Astrocyte of the cerebellum (primary cell): ENCODE measurements around the gene GFY.
"Not testable (repeated sequence)": the region's sequence is repeated elsewhere in the genome, so short reads cannot be mapped to it uniquely, and the experiment has no call there.

ENCODE experiments used
- DNase-seq: peaks from one replicate; pipeline ENCODE4 v3.0.0-alpha.2; 2011; ENCODE audit warnings: low read depth
- H3K4me3 ChIP-seq: 2 replicates; pipeline ENCODE4 v1.5.1; 2011; ENCODE audit warnings: mild to moderate bottlenecking, low read depth, low read length, moderate library complexity
- in situ Hi-C: cut with HindIII; loops from 2 replicates; pipeline ENCODE4 v1.10.0; 2017; ENCODE audit warnings: low sequenced_read_pairs
- TF ChIP-seq, protein P1 (sequence below): IDR thresholded peaks from 2 replicates; pipeline ENCODE4 v1.5.1; 2012; ENCODE audit warnings: low read length, low read depth, moderate library complexity, mild to moderate bottlenecking; ENCODE audit errors: missing control alignments

GFY gene

DNA sequence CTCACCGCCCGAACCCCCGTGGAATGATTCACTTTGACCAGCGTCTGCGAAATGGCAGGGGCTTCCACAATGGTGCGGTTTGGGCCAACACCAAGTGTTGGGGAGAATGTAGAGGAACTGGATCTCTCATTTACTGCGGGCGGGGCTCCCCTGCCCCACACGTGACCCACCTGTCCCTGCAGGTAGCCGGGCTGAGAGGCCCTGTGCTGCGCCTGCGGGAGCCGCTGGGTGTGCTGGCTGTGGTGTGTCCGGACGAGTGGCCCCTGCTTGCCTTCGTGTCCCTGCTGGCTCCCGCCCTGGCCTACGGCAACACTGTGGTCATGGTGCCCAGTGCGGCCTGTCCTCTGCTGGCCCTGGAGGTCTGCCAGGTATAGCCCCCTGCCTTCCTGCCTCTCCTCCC is 43.0 kb downstream of the GFY start:
- no peak overlapping the region for H3K4me3 ChIP-seq
- in situ Hi-C loops: no loop called here
- no peak for DNase-seq
- TF ChIP-seq, protein P1, sequence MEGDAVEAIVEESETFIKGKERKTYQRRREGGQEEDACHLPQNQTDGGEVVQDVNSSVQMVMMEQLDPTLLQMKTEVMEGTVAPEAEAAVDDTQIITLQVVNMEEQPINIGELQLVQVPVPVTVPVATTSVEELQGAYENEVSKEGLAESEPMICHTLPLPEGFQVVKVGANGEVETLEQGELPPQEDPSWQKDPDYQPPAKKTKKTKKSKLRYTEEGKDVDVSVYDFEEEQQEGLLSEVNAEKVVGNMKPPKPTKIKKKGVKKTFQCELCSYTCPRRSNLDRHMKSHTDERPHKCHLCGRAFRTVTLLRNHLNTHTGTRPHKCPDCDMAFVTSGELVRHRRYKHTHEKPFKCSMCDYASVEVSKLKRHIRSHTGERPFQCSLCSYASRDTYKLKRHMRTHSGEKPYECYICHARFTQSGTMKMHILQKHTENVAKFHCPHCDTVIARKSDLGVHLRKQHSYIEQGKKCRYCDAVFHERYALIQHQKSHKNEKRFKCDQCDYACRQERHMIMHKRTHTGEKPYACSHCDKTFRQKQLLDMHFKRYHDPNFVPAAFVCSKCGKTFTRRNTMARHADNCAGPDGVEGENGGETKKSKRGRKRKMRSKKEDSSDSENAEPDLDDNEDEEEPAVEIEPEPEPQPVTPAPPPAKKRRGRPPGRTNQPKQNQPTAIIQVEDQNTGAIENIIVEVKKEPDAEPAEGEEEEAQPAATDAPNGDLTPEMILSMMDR: no peak

DNA sequence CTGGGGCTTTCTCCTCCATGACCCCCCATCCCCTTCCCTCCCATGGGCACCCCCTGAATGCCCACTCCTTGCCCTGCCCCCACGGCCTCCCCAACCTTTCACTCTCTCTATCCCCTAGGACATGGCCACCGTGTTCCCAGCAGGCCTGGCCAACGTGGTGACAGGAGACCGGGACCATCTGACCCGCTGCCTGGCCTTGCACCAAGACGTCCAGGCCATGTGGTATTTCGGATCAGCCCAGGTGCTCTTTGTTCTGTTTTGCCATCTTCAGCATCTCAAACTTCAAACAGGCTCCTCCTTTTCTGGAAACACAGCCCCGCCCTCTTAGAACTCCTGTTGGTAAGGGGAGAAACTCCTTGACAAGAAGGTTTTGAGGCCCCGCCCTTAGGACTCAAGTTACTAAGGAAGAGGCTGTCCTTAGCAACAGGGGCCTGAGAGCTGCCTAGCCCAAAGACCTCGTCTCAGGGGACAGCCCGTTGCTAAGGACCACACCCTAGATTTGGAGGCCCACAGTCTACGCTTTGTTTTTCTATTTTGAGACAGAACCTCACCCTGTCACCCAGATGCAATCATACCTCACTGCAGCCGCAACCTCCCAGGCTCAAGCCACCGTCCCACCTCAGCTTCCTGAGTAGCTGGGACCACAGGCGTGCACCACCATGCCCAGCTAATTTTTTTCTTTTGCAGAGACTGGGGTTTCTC is 43.7 kb downstream of the GFY start:
- in situ Hi-C loops: no loop called here

DNA sequence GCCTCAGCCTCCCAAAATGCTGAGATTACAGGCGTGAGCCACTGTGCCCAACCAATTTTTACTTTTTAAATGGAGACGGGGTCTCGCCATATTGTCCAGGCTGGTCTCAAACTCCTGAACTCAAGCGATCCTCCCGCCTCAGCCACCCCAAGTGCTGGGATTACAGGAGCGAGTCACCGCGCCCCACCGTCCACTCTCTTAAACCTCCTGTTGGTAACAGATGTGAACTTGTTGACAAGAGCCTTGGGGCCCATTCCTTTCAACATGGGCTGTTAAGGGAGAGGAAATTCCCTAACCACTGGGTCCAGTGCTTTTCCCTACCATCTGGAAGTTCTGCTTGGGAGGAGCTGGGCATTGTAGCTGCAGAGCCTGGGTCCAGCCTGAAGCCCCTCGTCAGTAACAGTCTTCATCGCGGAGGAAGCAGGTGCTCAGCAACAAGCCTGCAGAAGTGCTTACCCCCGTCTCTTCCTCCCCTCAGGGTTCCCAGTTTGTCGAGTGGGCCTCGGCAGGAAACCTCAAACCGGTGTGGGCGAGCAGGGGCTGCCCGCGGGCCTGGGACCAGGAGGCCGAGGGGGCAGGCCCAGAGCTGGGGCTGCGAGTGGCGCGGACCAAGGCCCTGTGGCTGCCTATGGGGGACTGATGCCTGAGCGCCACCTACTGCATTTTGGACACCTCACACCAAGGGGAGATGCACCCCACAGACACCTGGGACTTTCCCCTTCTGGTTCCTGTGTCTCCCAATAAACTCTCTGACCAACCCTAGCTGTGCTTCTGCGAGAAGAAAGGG is 44.8 kb downstream of the GFY start:
- TF ChIP-seq, protein P1: peak; percentile 2
- in situ Hi-C loops: no loop called here
- DNase-seq: no peak
- H3K4me3 ChIP-seq: no peak overlapping the region

More for the DNA sequence above, 43.7 kb downstream of the GFY start:
- DNase-seq: no peak
- TF ChIP-seq, protein P1: no peak
- H3K4me3 ChIP-seq: no peak overlapping the region

DNA sequence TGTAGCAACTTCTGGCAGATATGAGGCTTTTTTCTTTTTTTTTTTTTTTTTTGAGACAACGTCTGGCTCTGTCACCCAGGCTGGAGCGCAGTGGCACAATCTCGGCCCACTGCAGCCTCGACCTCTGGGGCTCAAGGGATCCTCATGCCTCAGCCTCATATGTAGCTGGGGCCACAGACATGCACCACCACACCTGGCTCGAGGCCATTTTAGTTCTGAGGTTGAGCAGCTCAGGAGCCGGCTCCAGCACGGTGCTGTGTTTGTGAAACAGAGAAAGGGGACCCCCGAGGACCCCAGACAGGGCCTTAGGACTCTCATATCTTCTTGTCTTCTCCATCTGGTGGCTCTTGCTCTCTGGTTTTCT is 45.4 kb downstream of the GFY start:
- in situ Hi-C loops: no loop called here
- no peak for DNase-seq
- no peak overlapping the region for H3K4me3 ChIP-seq
- TF ChIP-seq, protein P1: no peak

DNA sequence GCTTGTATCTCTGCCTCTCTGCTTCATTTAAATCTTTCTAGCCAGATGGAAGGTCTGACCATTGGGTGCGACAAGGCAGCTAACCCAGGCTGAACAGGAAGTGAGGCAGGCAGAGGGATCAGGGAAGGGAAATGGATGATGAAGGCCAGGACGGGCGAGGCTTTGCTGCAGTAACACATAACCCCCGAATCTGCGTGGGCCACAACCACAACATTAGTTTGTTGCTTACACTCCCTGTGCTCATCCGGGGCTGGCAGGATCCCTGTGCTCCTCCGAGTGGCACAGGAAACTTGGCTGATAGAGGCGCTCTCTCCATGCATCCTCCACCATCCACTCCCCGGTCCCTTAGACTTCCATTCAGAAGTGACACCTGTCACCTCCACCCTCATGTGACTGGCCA is 47.7 kb downstream of the GFY start:
- H3K4me3 ChIP-seq: no peak overlapping the region
- TF ChIP-seq, protein P1: no peak
- no peak for DNase-seq
- in situ Hi-C loops: no loop called here

DNA sequence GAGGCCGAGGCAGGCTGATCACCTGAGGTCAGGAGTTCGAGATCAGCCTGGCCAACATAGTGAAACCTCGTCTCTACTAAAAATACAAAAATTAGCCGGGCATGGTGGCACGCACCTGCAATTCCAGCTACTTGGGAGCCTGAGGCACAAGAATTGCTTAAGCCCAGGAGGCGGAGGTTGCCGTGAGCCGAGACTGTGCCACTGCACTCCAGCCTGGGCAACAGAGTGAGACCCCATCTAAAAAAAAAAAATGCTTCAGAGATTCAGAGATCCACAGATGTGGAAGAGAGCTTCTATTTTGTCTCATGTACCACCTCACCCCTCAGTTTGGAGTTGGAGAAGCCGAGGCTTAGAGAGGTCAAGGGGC is 48.3 kb downstream of the GFY start:
- DNase-seq, in situ Hi-C loops: not testable (repeated sequence)
- H3K4me3 ChIP-seq: peak overlapping the region; percentile 56

DNA sequence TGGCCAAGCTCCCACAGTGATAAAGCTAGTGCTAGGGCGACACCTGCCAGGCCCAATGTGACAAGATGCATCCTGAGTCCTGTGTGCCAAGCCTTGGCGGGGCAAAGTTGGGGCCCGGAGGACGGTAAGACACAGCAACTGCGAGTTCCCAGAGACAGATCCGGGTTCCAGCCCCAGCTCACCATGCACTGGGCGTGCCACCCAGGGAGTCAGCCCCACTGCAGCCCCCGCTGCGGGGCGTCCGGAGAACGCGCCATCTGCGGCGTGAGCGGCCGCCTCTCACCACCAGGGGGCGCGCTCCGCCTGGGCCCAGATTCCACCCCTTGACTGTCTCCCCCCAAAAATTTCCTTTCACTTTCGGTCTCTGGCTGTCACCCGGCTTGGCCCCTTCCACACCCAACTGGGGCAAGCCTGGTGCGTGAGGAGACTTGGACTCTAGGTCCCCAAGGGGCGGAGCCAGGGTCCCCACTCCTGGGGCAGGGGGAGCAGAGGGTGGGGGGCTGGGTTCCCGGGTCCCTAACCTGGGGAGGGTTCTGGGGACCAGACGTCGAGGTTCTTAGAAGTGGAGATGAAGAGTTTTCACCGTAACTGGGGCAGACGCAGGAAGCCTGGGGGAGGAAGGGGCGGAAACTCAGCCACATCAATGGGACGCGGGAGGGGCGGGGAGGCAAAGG is 48.8 kb downstream of the GFY start, which contains the start of gene FLT3LG:
FLT3LG (plus strand) TSS at position 348 of the 674 bp plus-strand sequence. CDS start 425 bp downstream, outside the sequence.
- no peak for DNase-seq
- in situ Hi-C loops: no loop called here
- H3K4me3 ChIP-seq: peak within 1 kb of the TSS; percentile 56
- TF ChIP-seq, protein P1: peak; percentile 98
